Activated naive CD8-positive, alpha-beta T cell treated with anti-CD3 and anti-CD28 coated beads, Interleukin-2, amount 50 U/mL, for 24 hours (primary cell): ENCODE measurements around the gene GFPT2.

Source experiments
- ATAC-seq: fragments of 150-1000 bp; cut with Tn5 transposase; one replicate; pipeline ENCODE4 v1.10.0; 2021
- DNase-seq: peaks from one replicate; pipeline ENCODE4 v3.0.0; 2021
- H3K27ac Mint-ChIP-seq: one replicate; pipeline ENCODE4 v1.8.0; 2021; ENCODE audit warnings: mild to moderate bottlenecking, mixed read lengths
- H3K27me3 Mint-ChIP-seq: one replicate; pipeline ENCODE4 v1.8.0; 2021; ENCODE audit warnings: mixed read lengths
- H3K36me3 Mint-ChIP-seq: one replicate; pipeline ENCODE4 v1.8.0; 2021; ENCODE audit warnings: low read depth, mixed read lengths
- H3K4me1 Mint-ChIP-seq: one replicate; pipeline ENCODE4 v1.8.0; 2021; ENCODE audit warnings: mixed read lengths
- H3K4me3 Mint-ChIP-seq: one replicate; pipeline ENCODE4 v1.8.0; 2021; ENCODE audit warnings: mild to moderate bottlenecking, moderate library complexity, mixed read lengths
- H3K9me3 Mint-ChIP-seq: one replicate; pipeline ENCODE4 v1.8.0; 2021; ENCODE audit warnings: mixed read lengths

Gene GFPT2

GRCh38 chr5:180336234-180337020 lies 16.7 kb downstream of the GFPT2 start:
- DNase-seq, result no peak
- Mint-ChIP-seq H3K4me3 (no peak overlapping the region), H3K27me3 (peaks cover 19% of the 10 kb centered on the region), H3K9me3 (no peaks in the 10 kb centered on the region), H3K27ac (no peak overlapping the region), H3K36me3 (no peaks in the 10 kb centered on the region), H3K4me1 (no peaks in the 10 kb centered on the region)
- ATAC-seq, result no peak

GRCh38 chr5:180335614-180336233 lies 17.4 kb downstream of the GFPT2 start:
- Mint-ChIP-seq H3K27ac (no peak overlapping the region), H3K4me3 (no peak overlapping the region), H3K4me1 (no peaks in the 10 kb centered on the region), H3K9me3 (no peaks in the 10 kb centered on the region), H3K27me3 (peaks cover 19% of the 10 kb centered on the region), H3K36me3 (no peaks in the 10 kb centered on the region)
- DNase-seq, result no peak
- ATAC-seq, result no peak

- Mint-ChIP-seq H3K36me3 (no peaks in the 10 kb centered on the region), H3K9me3 (no peaks in the 10 kb centered on the region), H3K4me3 (no peak overlapping the region), H3K4me1 (no peaks in the 10 kb centered on the region), H3K27ac (no peak overlapping the region), H3K27me3 (peaks cover 19% of the 10 kb centered on the region)
- ATAC-seq (no peak), DNase-seq (no peak)
These were observed 18.2 kb downstream of the GFPT2 start for GRCh38 chr5:180334751-180335613.

GRCh38 chr5:180334176-180334575 lies 19.0 kb downstream of the GFPT2 start:
- Mint-ChIP-seq H3K4me3 (no peak overlapping the region), H3K27ac (no peak overlapping the region), H3K4me1 (no peaks in the 10 kb centered on the region), H3K9me3 (no peaks in the 10 kb centered on the region), H3K36me3 (no peaks in the 10 kb centered on the region), H3K27me3 (peaks cover 17% of the 10 kb centered on the region)
- ATAC-seq, result no peak
- DNase-seq, result no peak

- ATAC-seq (no peak), DNase-seq (no peak)
- no peak overlapping the region for H3K27ac Mint-ChIP-seq
- no peaks in the 10 kb centered on the region for H3K4me1 Mint-ChIP-seq
- H3K9me3 Mint-ChIP-seq, result no peaks in the 10 kb centered on the region
- H3K36me3 Mint-ChIP-seq, result no peaks in the 10 kb centered on the region
- peaks cover 17% of the 10 kb centered on the region for H3K27me3 Mint-ChIP-seq
- no peak overlapping the region for H3K4me3 Mint-ChIP-seq
These were observed 19.5 kb downstream of the GFPT2 start for GRCh38 chr5:180333661-180334060.

GRCh38 chr5:180332861-180333260 lies 20.3 kb downstream of the GFPT2 start:
- H3K27ac Mint-ChIP-seq, result no peak overlapping the region
- no peaks in the 10 kb centered on the region for H3K36me3 Mint-ChIP-seq
- no peak for ATAC-seq

GRCh38 chr5:180332051-180332517 lies 21.1 kb downstream of the GFPT2 start:
- ATAC-seq (no peak), DNase-seq (no peak)
- H3K27ac Mint-ChIP-seq, result no peak overlapping the region
- H3K4me3 Mint-ChIP-seq, result no peak overlapping the region
- no peaks in the 10 kb centered on the region for H3K4me1 Mint-ChIP-seq
- H3K27me3 Mint-ChIP-seq, result peaks cover 17% of the 10 kb centered on the region
- no peaks in the 10 kb centered on the region for H3K9me3 Mint-ChIP-seq
- no peaks in the 10 kb centered on the region for H3K36me3 Mint-ChIP-seq

More at GRCh38 chr5:180332861-180333260, 20.3 kb downstream of the GFPT2 start:
- H3K4me1 Mint-ChIP-seq, result no peaks in the 10 kb centered on the region
- H3K4me3 Mint-ChIP-seq, result no peak overlapping the region
- peaks cover 17% of the 10 kb centered on the region for H3K27me3 Mint-ChIP-seq
- no peaks in the 10 kb centered on the region for H3K9me3 Mint-ChIP-seq
- no peak for DNase-seq

GRCh38 chr5:180331647-180331950 lies 21.5 kb downstream of the GFPT2 start:
- ATAC-seq, result no peak
- no peak for DNase-seq
- H3K4me1 Mint-ChIP-seq, result no peaks in the 10 kb centered on the region
- peaks cover 17% of the 10 kb centered on the region for H3K27me3 Mint-ChIP-seq
- no peak overlapping the region for H3K27ac Mint-ChIP-seq
- no peak overlapping the region for H3K4me3 Mint-ChIP-seq
- H3K36me3 Mint-ChIP-seq, result no peaks in the 10 kb centered on the region
- no peaks in the 10 kb centered on the region for H3K9me3 Mint-ChIP-seq

GRCh38 chr5:180330810-180331646 lies 22.1 kb downstream of the GFPT2 start:
- no peaks in the 10 kb centered on the region for H3K4me1 Mint-ChIP-seq
- H3K9me3 Mint-ChIP-seq, result no peaks in the 10 kb centered on the region

GRCh38 chr5:180330270-180330648 lies 22.9 kb downstream of the GFPT2 start:
- H3K36me3 Mint-ChIP-seq, result no peaks in the 10 kb centered on the region
- DNase-seq (no peak), ATAC-seq (peak; percentile 6)
- H3K4me3 Mint-ChIP-seq, result no peak overlapping the region
- H3K27me3 Mint-ChIP-seq, result peaks cover 17% of the 10 kb centered on the region
- no peaks in the 10 kb centered on the region for H3K4me1 Mint-ChIP-seq
- H3K9me3 Mint-ChIP-seq, result no peaks in the 10 kb centered on the region
- H3K27ac Mint-ChIP-seq, result no peak overlapping the region

More at GRCh38 chr5:180330810-180331646, 22.1 kb downstream of the GFPT2 start:
- H3K4me3 Mint-ChIP-seq, result no peak overlapping the region
- no peaks in the 10 kb centered on the region for H3K36me3 Mint-ChIP-seq
- ATAC-seq (no peak), DNase-seq (no peak)
- peaks cover 17% of the 10 kb centered on the region for H3K27me3 Mint-ChIP-seq
- H3K27ac Mint-ChIP-seq, result no peak overlapping the region

GRCh38 chr5:180329606-180330269 lies 23.4 kb downstream of the GFPT2 start:
- H3K27ac Mint-ChIP-seq, result no peak overlapping the region
- H3K4me3 Mint-ChIP-seq, result no peak overlapping the region
- ATAC-seq (no peak), DNase-seq (no peak)
- H3K36me3 Mint-ChIP-seq, result no peaks in the 10 kb centered on the region
- H3K9me3 Mint-ChIP-seq, result no peaks in the 10 kb centered on the region
- H3K27me3 Mint-ChIP-seq, result peaks cover 17% of the 10 kb centered on the region
- H3K4me1 Mint-ChIP-seq, result no peaks in the 10 kb centered on the region

GRCh38 chr5:180329138-180329435 lies 24.0 kb downstream of the GFPT2 start:
- no peak for DNase-seq
- H3K4me3 Mint-ChIP-seq, result no peak overlapping the region
- no peaks in the 10 kb centered on the region for H3K36me3 Mint-ChIP-seq

GRCh38 chr5:180328296-180329137 lies 24.6 kb downstream of the GFPT2 start:
- H3K27ac Mint-ChIP-seq, result no peak overlapping the region
- H3K9me3 Mint-ChIP-seq, result no peaks in the 10 kb centered on the region
- peak; percentile 88 for DNase-seq
- peaks cover 12% of the 10 kb centered on the region for H3K27me3 Mint-ChIP-seq
- no peaks in the 10 kb centered on the region for H3K4me1 Mint-ChIP-seq
- H3K4me3 Mint-ChIP-seq, result no peak overlapping the region
- no peaks in the 10 kb centered on the region for H3K36me3 Mint-ChIP-seq
- ATAC-seq, result peak; percentile 83

More at GRCh38 chr5:180329138-180329435, 24.0 kb downstream of the GFPT2 start:
- no peak for ATAC-seq
- H3K9me3 Mint-ChIP-seq, result no peaks in the 10 kb centered on the region
- H3K27me3 Mint-ChIP-seq, result peaks cover 15% of the 10 kb centered on the region
- H3K27ac Mint-ChIP-seq, result no peak overlapping the region
- no peaks in the 10 kb centered on the region for H3K4me1 Mint-ChIP-seq
